ELF-1 (cell line): ENCODE measurements around the gene SLC6A12.

ENCODE experiments used
- DNase-seq: peaks from one replicate; pipeline ENCODE4 v3.0.0-alpha.2; 2016; ENCODE audit warnings: low read depth, low spot score

Gene SLC6A12

GRCh38 chr12:234891-235415, 21.0 kb upstream of the SLC6A12 start:
- no peak for DNase-seq

GRCh38 chr12:234019-234418, 20.1 kb upstream of the SLC6A12 start:
- no peak for DNase-seq

- DNase-seq: no peak
These were observed 19.6 kb upstream of the SLC6A12 start for GRCh38 chr12:233615-233968.

- no peak for DNase-seq
These were observed 19.0 kb upstream of the SLC6A12 start for GRCh38 chr12:232731-233614.

GRCh38 chr12:230925-231671, 17.1 kb upstream of the SLC6A12 start:
- DNase-seq: no peak

GRCh38 chr12:229441-230191, 15.7 kb upstream of the SLC6A12 start:
- DNase-seq: no peak

- no peak for DNase-seq
These were observed 14.9 kb upstream of the SLC6A12 start for GRCh38 chr12:228846-229200.

GRCh38 chr12:227923-228845, 14.2 kb upstream of the SLC6A12 start:
- no peak for DNase-seq

- no peak for DNase-seq
These were observed 13.4 kb upstream of the SLC6A12 start for GRCh38 chr12:227286-227915.

GRCh38 chr12:226401-226800, 12.4 kb upstream of the SLC6A12 start:
- no peak for DNase-seq

- DNase-seq: no peak
These were observed 11.1 kb upstream of the SLC6A12 start for GRCh38 chr12:225012-225411.

GRCh38 chr12:224330-224729, 10.4 kb upstream of the SLC6A12 start:
- DNase-seq: no peak

GRCh38 chr12:223841-224240, 9.9 kb upstream of the SLC6A12 start:
- DNase-seq: no peak

- no peak for DNase-seq
These were observed 7.8 kb upstream of the SLC6A12 start for GRCh38 chr12:221736-222135.

GRCh38 chr12:220946-221550, 7.1 kb upstream of the SLC6A12 start:
- no peak for DNase-seq

GRCh38 chr12:220491-220890, 6.5 kb upstream of the SLC6A12 start:
- no peak for DNase-seq

GRCh38 chr12:219891-220352, 6.0 kb upstream of the SLC6A12 start:
- peak; percentile 85 for DNase-seq

GRCh38 chr12:218728-219590, 5.0 kb upstream of the SLC6A12 start:
- no peak for DNase-seq

GRCh38 chr12:218221-218620, 4.3 kb upstream of the SLC6A12 start:
- DNase-seq: no peak
